ENCODE results near the gene KDM6A.

- TF ChIP-seq IRF3 (IDR thresholded peaks at IDR 0.05; ENCODE audit: low read depth, low read length) = no peak
- TF ChIP-seq TCF12 (IDR thresholded peaks at IDR 0.05) = no peak
- TF ChIP-seq USF1 (IDR thresholded peaks at IDR 0.05; ENCODE audit: borderline replicate concordance, low read depth) = no peak
Measured at GRCh38 chrX:44952329-44953027, 79.5 kb downstream of the KDM6A start.
